SK-N-DZ (cell line): ENCODE data around the gene GPANK1.

ENCODE experiments used
- DNase-seq: peaks from one replicate; pipeline ENCODE4 v3.0.0-alpha.2; 2015; ENCODE audit warnings: low spot score

GPANK1 gene

GRCh38 chr6:31663126-31663960, 1.5 kb downstream of the GPANK1 start:
- DNase-seq = no peak

- no peak for DNase-seq
Observed at GRCh38 chr6:31662124-31662723, 2.6 kb downstream of the GPANK1 start.

GRCh38 chr6:31661262-31662123, 3.3 kb downstream of the GPANK1 start:
- no peak for DNase-seq

- DNase-seq = peak; percentile 81
Observed at GRCh38 chr6:31660381-31661261, 4.2 kb downstream of the GPANK1 start, which contains the start of gene C6orf47. Gene C6orf47, minus strand, starts transcription at chr6:31660778. Its CDS starts 831 bp downstream, at chr6:31659947.

- no peak for DNase-seq
Observed at GRCh38 chr6:31659649-31660380, 5.0 kb downstream of the GPANK1 start.

- no peak for DNase-seq
Observed at GRCh38 chr6:31658983-31659648, 5.7 kb downstream of the GPANK1 start.

- DNase-seq = no peak
Observed at GRCh38 chr6:31658158-31658688, 6.6 kb downstream of the GPANK1 start.

GRCh38 chr6:31657406-31658157, 7.2 kb downstream of the GPANK1 start:
- no peak for DNase-seq

GRCh38 chr6:31655349-31656237, 9.2 kb downstream of the GPANK1 start, which contains the start of gene APOM:
Gene APOM, plus strand, starts transcription at chr6:31655894. Its CDS starts 73 bp downstream, at chr6:31655967.
- no peak for DNase-seq

- no peak for DNase-seq
Observed at GRCh38 chr6:31654574-31655348, 10.0 kb downstream of the GPANK1 start.

- peak; percentile 96 for DNase-seq
Observed at GRCh38 chr6:31652925-31653724, 11.7 kb downstream of the GPANK1 start.

GRCh38 chr6:31651602-31652191, 13.1 kb downstream of the GPANK1 start:
- DNase-seq = peak; percentile 71

- DNase-seq = no peak
Observed at GRCh38 chr6:31645325-31645724, 19.5 kb downstream of the GPANK1 start.

- no peak for DNase-seq
Observed at GRCh38 chr6:31643818-31644454, 20.9 kb downstream of the GPANK1 start.
